Liver (tissue), 9 donors: ENCODE measurements around the gene SEMA3B. TPM values are rescaled to one million over a fixed set of nuclear protein-coding genes. Genes with fewer than 3 reads are reported as not detected.

Source experiments
- DNase-seq: peaks from one replicate; pipeline ENCODE4 v3.0.0-alpha.2; 2017; ENCODE audit warnings: low spot score
- H3K27ac ChIP-seq, 2 donors: one replicate each; pipeline ENCODE4 v1.7.0; 2013; ENCODE audit warnings: inconsistent platforms in 2 of 2, low read length in 2 of 2, control low read depth in 1 of 2, low read depth in 1 of 2, mild to moderate bottlenecking in 1 of 2
- H3K27me3 ChIP-seq, 4 donors: one replicate each; pipeline versions ENCODE4 v1.6.1 to v1.7.0; 2013; ENCODE audit warnings: low read length in 3 of 4, inconsistent platforms in 1 of 4, mild to moderate bottlenecking in 1 of 4, moderate library complexity in 1 of 4; ENCODE audit not compliant: control insufficient read depth in 4 of 4, insufficient read depth in 4 of 4
- H3K36me3 ChIP-seq, 4 donors: one replicate each; pipeline versions ENCODE4 v1.6.1 to v1.7.0; 2013; ENCODE audit warnings: low read length in 3 of 4, mild to moderate bottlenecking in 3 of 4, low read depth in 1 of 4, moderate library complexity in 1 of 4; ENCODE audit not compliant: control insufficient read depth in 4 of 4, insufficient read depth in 3 of 4
- H3K4me1 ChIP-seq, 4 donors: one replicate each; pipeline versions ENCODE4 v1.6.1 to v1.7.0; 2013; ENCODE audit warnings: low read length in 3 of 4, mild to moderate bottlenecking in 3 of 4, moderate library complexity in 1 of 4; ENCODE audit not compliant: control insufficient read depth in 4 of 4, insufficient read depth in 4 of 4
- H3K4me3 ChIP-seq, 3 donors: one replicate each; pipeline versions ENCODE4 v1.6.1 to v1.7.0; 2013; ENCODE audit warnings: low read length in 3 of 3, control low read depth in 1 of 3, low read depth in 1 of 3, mild to moderate bottlenecking in 1 of 3
- H3K9ac ChIP-seq, 2 donors: one replicate each; pipeline ENCODE4 v1.7.0; 2013; ENCODE audit warnings: low read length in 2 of 2, mild to moderate bottlenecking in 2 of 2, moderate library complexity in 2 of 2, control low read depth in 1 of 2, low read depth in 1 of 2
- H3K9me3 ChIP-seq, 4 donors: one replicate each; pipeline versions ENCODE4 v1.6.1 to v1.7.0; 2013; ENCODE audit warnings: low read length in 3 of 4; ENCODE audit not compliant: control insufficient read depth in 4 of 4
- EGR1 ChIP-seq, 2 donors: IDR thresholded peaks; 2 replicates each; pipeline ENCODE4 v1.6.1; 2016 to 2018; ENCODE audit warnings: antibody characterized with exemption in 2 of 2, low read depth in 2 of 2
- FOXA1 ChIP-seq: IDR thresholded peaks from 2 replicates; pipeline ENCODE4 v1.6.1; 2016; ENCODE audit warnings: antibody characterized with exemption
- FOXA2 ChIP-seq: IDR thresholded peaks from 2 replicates; pipeline ENCODE4 v1.6.1; 2016; ENCODE audit warnings: antibody characterized with exemption
- GABPA ChIP-seq, 2 donors: IDR thresholded peaks in 1 of 2; conservative IDR thresholded peaks in 1 of 2; 2 replicates each; pipeline ENCODE4 v1.6.1; 2016; ENCODE audit warnings: antibody characterized with exemption in 2 of 2, mild to moderate bottlenecking in 1 of 2, moderate library complexity in 1 of 2
- HNF4A ChIP-seq, 2 donors: conservative IDR thresholded peaks; 2 replicates each; pipeline ENCODE4 v1.6.1; 2016; ENCODE audit warnings: antibody characterized with exemption in 2 of 2, mild to moderate bottlenecking in 2 of 2
- HNF4G ChIP-seq: IDR thresholded peaks from 2 replicates; pipeline ENCODE4 v1.6.1; 2016; ENCODE audit warnings: antibody characterized with exemption
- JUND ChIP-seq, 2 donors: IDR thresholded peaks; 2 replicates each; pipeline ENCODE4 v1.6.1; 2016; ENCODE audit warnings: antibody characterized with exemption in 2 of 2
- NR2F2 ChIP-seq: IDR thresholded peaks from 2 replicates; pipeline ENCODE4 v1.6.1; 2016; ENCODE audit warnings: antibody characterized with exemption
- RAD21 ChIP-seq, 2 donors: IDR thresholded peaks; 2 replicates each; pipeline ENCODE4 v1.6.1; 2016; ENCODE audit warnings: antibody characterized with exemption in 2 of 2, mild to moderate bottlenecking in 2 of 2
- REST ChIP-seq: IDR thresholded peaks from 2 replicates; pipeline ENCODE4 v1.6.1; 2016; ENCODE audit warnings: antibody characterized with exemption, mild to moderate bottlenecking
- RXRA ChIP-seq, 2 donors: IDR thresholded peaks; 2 replicates each; pipeline ENCODE4 v1.6.1; 2017 to 2018; ENCODE audit warnings: antibody characterized with exemption in 2 of 2, mild to moderate bottlenecking in 1 of 2
- SP1 ChIP-seq: IDR thresholded peaks from 2 replicates; pipeline ENCODE4 v1.6.1; 2018; ENCODE audit warnings: antibody characterized with exemption, mild to moderate bottlenecking
- TAF1 ChIP-seq: conservative IDR thresholded peaks from 2 replicates; pipeline ENCODE4 v1.6.1; 2016; ENCODE audit warnings: antibody characterized with exemption, mild to moderate bottlenecking
- YY1 ChIP-seq: IDR thresholded peaks from 2 replicates; pipeline ENCODE4 v1.6.1; 2016; ENCODE audit warnings: antibody characterized with exemption, mild to moderate bottlenecking
- ZBTB33 ChIP-seq: IDR thresholded peaks from 2 replicates; pipeline ENCODE4 v1.6.1; 2016; ENCODE audit warnings: antibody characterized with exemption
- WGBS: extraction: QIAGEN DNeasy Blood & Tissue Kit; methylation state at CpG from one replicate; pipeline ENCODE4 v1.1.7; 2013; 5-methylcytosine and 5-hydroxymethylcytosine counted together
- polyA plus RNA-seq, 2 donors: library from polyadenylated mRNA; stranded (reverse) in 1 of 2; unstranded in 1 of 2; fragments of 200-250 nt in 1 of 2; fragments of >200 nt in 1 of 2; fragmentation: Nextera tagmentation in 1 of 2; extraction: Ambion mirVana in 1 of 2; gene quantifications; one replicate each; pipeline versions ENCODE4 v1.2.1 to v1.2.3, GENCODE V29; 2013 to 2015
- total RNA-seq, 2 donors: library from RNA; depleted of rRNA; stranded (reverse); fragments of >200 nt; gene quantifications; one replicate each; pipeline ENCODE4 v1.2.3, GENCODE V29; 2014
- TF ChIP-seq, protein P1 (sequence below): IDR thresholded peaks from 2 replicates; pipeline ENCODE4 v1.6.1; 2016; ENCODE audit warnings: antibody characterized with exemption
- TF ChIP-seq, protein P2 (sequence below): IDR thresholded peaks from 2 replicates; pipeline ENCODE4 v1.6.1; 2016; ENCODE audit warnings: antibody characterized with exemption
- TF ChIP-seq, protein P3 (sequence below): fragments of 150-350 bp; IDR thresholded peaks from 2 replicates; pipeline ENCODE4 v1.5.1; 2017; ENCODE audit warnings: improper control_type of control experiment, low read depth, low read length; ENCODE audit not compliant: missing input control
- donor health status: healthy.
- donor health status: healthy.
- donor health status: healthy.
- donor health status: healthy.
- donor health status: healthy.

Gene SEMA3B
- total and polyA plus RNA-seq, 4 donors = 0.40 to 1.5 (median 0.93) TPM

DNA sequence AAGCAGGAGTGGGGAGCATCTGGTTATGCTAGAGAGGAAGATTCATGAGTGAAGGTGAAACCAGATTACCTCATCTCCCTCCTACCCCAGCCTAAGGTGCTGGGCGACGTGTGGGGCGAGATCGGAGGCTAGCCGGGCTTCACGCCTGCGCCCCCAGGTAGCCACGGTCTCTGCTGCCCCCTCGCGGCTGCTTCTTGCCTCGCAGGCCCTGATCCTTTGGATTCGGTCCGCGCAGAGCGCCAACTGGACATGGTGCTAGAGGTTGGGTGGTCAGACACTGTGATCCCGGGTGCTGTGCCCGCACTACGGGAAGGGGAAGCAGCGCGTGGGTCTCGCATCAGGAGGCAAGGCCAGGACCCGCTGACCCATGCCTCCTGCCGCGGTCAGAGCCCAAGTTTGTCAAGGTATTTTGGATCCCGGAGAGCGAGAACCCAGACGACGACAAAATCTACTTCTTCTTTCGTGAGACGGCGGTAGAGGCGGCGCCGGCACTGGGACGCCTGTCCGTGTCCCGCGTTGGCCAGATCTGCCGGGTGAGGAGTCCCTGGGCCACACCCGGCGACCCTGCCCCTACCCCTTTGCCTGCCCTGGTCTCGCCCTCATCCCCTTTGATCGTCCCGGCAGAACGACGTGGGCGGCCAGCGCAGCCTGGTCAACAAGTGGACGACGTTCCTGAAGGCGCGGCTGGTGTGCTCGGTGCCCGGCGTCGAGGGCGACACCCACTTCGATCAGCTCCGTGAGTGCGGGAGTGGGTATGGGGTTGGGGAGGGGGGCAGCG lies 4.2 kb downstream of the SEMA3B start (continued):
- TF ChIP-seq EGR1 (IDR thresholded peaks at IDR 0.05; ENCODE audit: low read depth in 2 of 2) (no peak), HNF4G (no peak), JUND (IDR thresholded peaks at IDR 0.05) (no peak), YY1 (no peak), RXRA (IDR thresholded peaks at IDR 0.05) (peak in 1 of 2 donors; percentile 7), SP1 (no peak), FOXA1 (no peak), RAD21 (IDR thresholded peaks at IDR 0.05) (peak; percentile 98 to 99), HNF4A (conservative IDR thresholded peaks at IDR 0.05) (no peak), TAF1 (no peak), FOXA2 (no peak)
- TF ChIP-seq, protein P1, sequence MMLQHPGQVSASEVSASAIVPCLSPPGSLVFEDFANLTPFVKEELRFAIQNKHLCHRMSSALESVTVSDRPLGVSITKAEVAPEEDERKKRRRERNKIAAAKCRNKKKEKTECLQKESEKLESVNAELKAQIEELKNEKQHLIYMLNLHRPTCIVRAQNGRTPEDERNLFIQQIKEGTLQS = no peak

GRCh38 chr3:50273689-50274065 lies 4.7 kb downstream of the SEMA3B start:
- DNase-seq = no peak
- peaks cover 3 to 41% (median 19%) of the 10 kb centered on the region in 4 donors for H3K4me1 ChIP-seq
- no peak overlapping the region for H3K27ac ChIP-seq
- no peak for TF ChIP-seq GABPA (IDR thresholded peaks at IDR 0.05 in 1 of 2, conservative IDR thresholded peaks at IDR 0.05 in 1 of 2)
- TF ChIP-seq RXRA (IDR thresholded peaks at IDR 0.05) = no peak
- TF ChIP-seq RAD21 (IDR thresholded peaks at IDR 0.05) = no peak
- no peak for TF ChIP-seq HNF4A (conservative IDR thresholded peaks at IDR 0.05)
- TF ChIP-seq, protein P2, sequence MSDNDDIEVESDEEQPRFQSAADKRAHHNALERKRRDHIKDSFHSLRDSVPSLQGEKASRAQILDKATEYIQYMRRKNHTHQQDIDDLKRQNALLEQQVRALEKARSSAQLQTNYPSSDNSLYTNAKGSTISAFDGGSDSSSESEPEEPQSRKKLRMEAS = no peak
- no peak for TF ChIP-seq REST
- no peak for TF ChIP-seq JUND (IDR thresholded peaks at IDR 0.05)
- TF ChIP-seq, protein P3, sequence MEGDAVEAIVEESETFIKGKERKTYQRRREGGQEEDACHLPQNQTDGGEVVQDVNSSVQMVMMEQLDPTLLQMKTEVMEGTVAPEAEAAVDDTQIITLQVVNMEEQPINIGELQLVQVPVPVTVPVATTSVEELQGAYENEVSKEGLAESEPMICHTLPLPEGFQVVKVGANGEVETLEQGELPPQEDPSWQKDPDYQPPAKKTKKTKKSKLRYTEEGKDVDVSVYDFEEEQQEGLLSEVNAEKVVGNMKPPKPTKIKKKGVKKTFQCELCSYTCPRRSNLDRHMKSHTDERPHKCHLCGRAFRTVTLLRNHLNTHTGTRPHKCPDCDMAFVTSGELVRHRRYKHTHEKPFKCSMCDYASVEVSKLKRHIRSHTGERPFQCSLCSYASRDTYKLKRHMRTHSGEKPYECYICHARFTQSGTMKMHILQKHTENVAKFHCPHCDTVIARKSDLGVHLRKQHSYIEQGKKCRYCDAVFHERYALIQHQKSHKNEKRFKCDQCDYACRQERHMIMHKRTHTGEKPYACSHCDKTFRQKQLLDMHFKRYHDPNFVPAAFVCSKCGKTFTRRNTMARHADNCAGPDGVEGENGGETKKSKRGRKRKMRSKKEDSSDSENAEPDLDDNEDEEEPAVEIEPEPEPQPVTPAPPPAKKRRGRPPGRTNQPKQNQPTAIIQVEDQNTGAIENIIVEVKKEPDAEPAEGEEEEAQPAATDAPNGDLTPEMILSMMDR = no peak
- no peak for TF ChIP-seq EGR1 (IDR thresholded peaks at IDR 0.05; ENCODE audit: low read depth in 2 of 2)
- TF ChIP-seq FOXA2 = no peak
- TF ChIP-seq NR2F2 = no peak
- TF ChIP-seq YY1 = no peak
- no peak for TF ChIP-seq FOXA1
- no peak for TF ChIP-seq ZBTB33
- TF ChIP-seq, protein P1 = no peak
- no peak for TF ChIP-seq TAF1
- no peak for TF ChIP-seq SP1
- TF ChIP-seq HNF4G = no peak
- H3K9ac ChIP-seq = no peak overlapping the region
- no peaks in the 10 kb centered on the region for H3K36me3 ChIP-seq
- no peak overlapping the region for H3K4me3 ChIP-seq
- H3K27me3 ChIP-seq = peaks cover 0 to 2% (median 0%) of the 10 kb centered on the region in 4 donors
- 38% methylated on average over 31 of the region's 31 CpGs for WGBS
- H3K9me3 ChIP-seq = no peaks in the 10 kb centered on the region
